IMR-90 (cell line): ENCODE results near the gene SLC24A3. TPM values are rescaled to one million over a fixed set of nuclear protein-coding genes. Genes with fewer than 3 reads are reported as not detected.

ENCODE experiments used
- ATAC-seq: fragments of 200-7000 bp; cut with Tn5 transposase; 2 replicates; pipeline ENCODE4 v1.9.1; 2020; ENCODE audit warnings: low read depth, mild to moderate bottlenecking, moderate library complexity
- BruUV-seq: library from RNA; stranded (reverse); fragments of 400-500 nt; replicated peaks from 2 replicates; lab custom pipeline; 2021; lab: Mats Ljungman, UMichigan
- CTCF ChIA-PET: fragments of 300-600 bp; formaldehyde crosslinking; extraction: SDS; loops from one replicate; lab custom pipeline; 2021; ENCODE audit warnings: antibody characterized with exemption; lab: Yijun Ruan, JAX
- POLR2A ChIA-PET: fragments of 300-600 bp; sonication (Branson Sonifier 250); formaldehyde crosslinking; loops from one replicate; lab custom pipeline; 2022; ENCODE audit warnings: antibody characterized with exemption; ENCODE audit not compliant: unreplicated experiment; lab: Charles Lee
- DNase-seq: peaks from one replicate; pipeline ENCODE4 v3.0.0; 2013
- H2AFZ ChIP-seq: replicated peaks from 2 replicates; pipeline ENCODE3; 2013; ENCODE audit warnings: low read length, mild to moderate bottlenecking; ENCODE audit not compliant: poor library complexity
- H2AK5ac ChIP-seq: 2 replicates; pipeline ENCODE4 v1.6.1; 2013; ENCODE audit warnings: low read depth, low read length, inconsistent platforms
- H2AK9ac ChIP-seq: replicated peaks from 2 replicates; pipeline ENCODE3; 2013; ENCODE audit warnings: mild to moderate bottlenecking, low read depth, low read length, moderate library complexity; ENCODE audit not compliant: poor library complexity
- H2BK120ac ChIP-seq: 2 replicates; pipeline ENCODE4 v1.6.1; 2013; ENCODE audit warnings: low read depth, low read length, inconsistent platforms
- H2BK15ac ChIP-seq: 3 replicates; pipeline ENCODE4 v1.6.1; 2013; ENCODE audit warnings: low read depth, low read length, inconsistent platforms
- H2BK20ac ChIP-seq: 2 replicates; pipeline ENCODE4 v1.6.1; 2013; ENCODE audit warnings: low read depth, mild to moderate bottlenecking, inconsistent platforms, low read length, moderate library complexity
- H2BK5ac ChIP-seq: 2 replicates; pipeline ENCODE4 v1.6.1; 2013; ENCODE audit warnings: mild to moderate bottlenecking, low read depth, low read length, inconsistent platforms; ENCODE audit not compliant: poor library complexity, severe bottlenecking
- H3K14ac ChIP-seq: replicated peaks from 2 replicates; pipeline ENCODE4 v1.6.1; 2013; ENCODE audit warnings: low read depth, low read length, inconsistent platforms
- H3K18ac ChIP-seq: 2 replicates; pipeline ENCODE4 v1.6.1; 2013; ENCODE audit warnings: low read depth, low read length, control low read depth
- H3K23ac ChIP-seq: 2 replicates; pipeline ENCODE4 v1.6.1; 2013; ENCODE audit warnings: low read depth, low read length, inconsistent platforms
- H3K27ac ChIP-seq: 2 replicates; pipeline ENCODE4 v1.5.1; 2013; ENCODE audit warnings: mild to moderate bottlenecking, control low read depth, low read length; ENCODE audit not compliant: insufficient read depth
- H3K27me3 ChIP-seq: 2 replicates; pipeline ENCODE4 v1.6.1; 2013; ENCODE audit warnings: low read length; ENCODE audit not compliant: control insufficient read depth, insufficient read depth
- H3K36me3 ChIP-seq: 2 replicates; pipeline ENCODE4 v1.6.1; 2013; ENCODE audit warnings: low read length, mixed read lengths; ENCODE audit not compliant: control insufficient read depth, insufficient read depth
- H3K4ac ChIP-seq: 2 replicates; pipeline ENCODE4 v1.6.1; 2013; ENCODE audit warnings: low read depth, low read length, inconsistent platforms
- H3K4me1 ChIP-seq: 2 replicates; pipeline ENCODE4 v1.6.1; 2013; ENCODE audit warnings: low read length, mixed read lengths; ENCODE audit not compliant: control insufficient read depth, insufficient read depth
- H3K4me2 ChIP-seq: 2 replicates; pipeline ENCODE4 v1.6.1; 2013; ENCODE audit warnings: low read depth, mild to moderate bottlenecking, control low read depth, low read length, moderate library complexity
- H3K4me3 ChIP-seq: 2 replicates; pipeline ENCODE4 v1.5.1; 2013; ENCODE audit warnings: low read depth, mild to moderate bottlenecking, control low read depth, low read length, moderate library complexity; ENCODE audit not compliant: insufficient read depth
- H3K56ac ChIP-seq: 2 replicates; pipeline ENCODE4 v1.6.1; 2013; ENCODE audit warnings: low read length, inconsistent platforms; ENCODE audit not compliant: insufficient read depth; ENCODE audit errors: extremely low read depth
- H3K79me1 ChIP-seq, 2 experiments: 2 replicates each; pipeline ENCODE4 v1.6.1; 2013; ENCODE audit warnings: low read length in 2 of 2, inconsistent platforms in 1 of 2, low read depth in 1 of 2
- H3K9ac ChIP-seq: 2 replicates; pipeline ENCODE4 v1.6.1; 2013; ENCODE audit warnings: low read depth, low read length, control low read depth
- H3K9me1 ChIP-seq: 2 replicates; pipeline ENCODE4 v1.6.1; 2013; ENCODE audit warnings: low read length, inconsistent platforms; ENCODE audit not compliant: insufficient read depth
- H3K9me3 ChIP-seq: 2 replicates; pipeline ENCODE4 v1.6.1; 2013; ENCODE audit warnings: low read length; ENCODE audit not compliant: control insufficient read depth, insufficient read depth
- H4K20me1 ChIP-seq: 2 replicates; pipeline ENCODE4 v1.6.1; 2013; ENCODE audit warnings: low read length, inconsistent platforms; ENCODE audit not compliant: insufficient read depth
- H4K5ac ChIP-seq: 2 replicates; pipeline ENCODE4 v1.6.1; 2013; ENCODE audit warnings: mild to moderate bottlenecking, low read depth, low read length, control low read depth
- H4K8ac ChIP-seq, 2 experiments: 2 replicates each; pipeline ENCODE4 v1.6.1; 2013; ENCODE audit warnings: low read depth in 2 of 2, low read length in 2 of 2, control low read depth in 1 of 2, inconsistent platforms in 1 of 2
- H4K91ac ChIP-seq: 2 replicates; pipeline ENCODE4 v1.6.1; 2013; ENCODE audit warnings: low read depth, low read length, inconsistent platforms; ENCODE audit not compliant: insufficient read depth
- BHLHE40 ChIP-seq: fragments of 150-350 bp; IDR thresholded peaks from 2 replicates; pipeline ENCODE4 v1.6.1; 2016; ENCODE audit warnings: mild to moderate bottlenecking, low read depth, low read length
- CEBPB ChIP-seq: IDR thresholded peaks from 2 replicates; pipeline ENCODE4 v1.6.1; 2012; ENCODE audit warnings: low read depth, low read length, improper control_type of control experiment
- CHD1 ChIP-seq: IDR thresholded peaks from 2 replicates; pipeline ENCODE4 v1.6.1; 2012; ENCODE audit warnings: low read depth, low read length, improper control_type of control experiment
- ELK1 ChIP-seq: fragments of 150-350 bp; IDR thresholded peaks from 2 replicates; pipeline ENCODE4 v1.6.1; 2016; ENCODE audit warnings: low read depth, mild to moderate bottlenecking, low read length, moderate library complexity, borderline replicate concordance
- FOS ChIP-seq: fragments of 150-350 bp; IDR thresholded peaks from 2 replicates; pipeline ENCODE4 v1.6.1; 2016; ENCODE audit warnings: low read depth, low read length
- MAFK ChIP-seq: IDR thresholded peaks from 2 replicates; pipeline ENCODE4 v1.6.1; 2012; ENCODE audit warnings: low read depth, low read length, improper control_type of control experiment
- MAZ ChIP-seq: IDR thresholded peaks from 2 replicates; pipeline ENCODE4 v1.6.1; 2012; ENCODE audit warnings: low read depth, mild to moderate bottlenecking, low read length, improper control_type of control experiment, moderate library complexity, borderline replicate concordance
- MXI1 ChIP-seq: IDR thresholded peaks from 2 replicates; pipeline ENCODE4 v1.6.1; 2012; ENCODE audit warnings: low read depth, mild to moderate bottlenecking, low read length, moderate library complexity, borderline replicate concordance
- NFE2L2 ChIP-seq: fragments of 150-350 bp; IDR thresholded peaks from 2 replicates; pipeline ENCODE4 v1.6.1; 2016; ENCODE audit warnings: low read depth, mild to moderate bottlenecking, low read length
- POLR2A ChIP-seq: IDR thresholded peaks from 2 replicates; pipeline ENCODE4 v1.6.1; 2012; ENCODE audit warnings: mild to moderate bottlenecking, low read depth, low read length
- RAD21 ChIP-seq: IDR thresholded peaks from 2 replicates; pipeline ENCODE4 v1.6.1; 2012; ENCODE audit warnings: low read length, improper control_type of control experiment
- RCOR1 ChIP-seq: IDR thresholded peaks from 2 replicates; pipeline ENCODE4 v1.6.1; 2012; ENCODE audit warnings: mild to moderate bottlenecking, low read length, improper control_type of control experiment; ENCODE audit not compliant: insufficient replicate concordance
- RFX5 ChIP-seq: IDR thresholded peaks from 2 replicates; pipeline ENCODE4 v1.8.0; 2012; ENCODE audit warnings: low read depth, mild to moderate bottlenecking, low read length, moderate library complexity
- SMC3 ChIP-seq: fragments of 150-350 bp; IDR thresholded peaks from 2 replicates; pipeline ENCODE4 v1.6.1; 2016; ENCODE audit warnings: low read depth, mild to moderate bottlenecking, antibody characterized with exemption, low read length, moderate library complexity
- USF2 ChIP-seq: fragments of 150-350 bp; IDR thresholded peaks from 2 replicates; pipeline ENCODE4 v1.6.1; 2017; ENCODE audit warnings: mild to moderate bottlenecking, antibody characterized with exemption, low read length, low read depth
- WGBS, 2 experiments: methylation state at CpG; one replicate each; pipeline versions ENCODE4 v1.1.5 to v1.1.7; 2013; ENCODE audit warnings: missing lambda C conversion rate in 2 of 2; ENCODE audit not compliant: insufficient read length in 1 of 2; ENCODE audit errors: extremely low coverage in 2 of 2; 5-methylcytosine and 5-hydroxymethylcytosine counted together
- dilution Hi-C: fragments of 300-500 bp; cut with HindIII; formaldehyde crosslinking; loops from one replicate; pipeline ENCODE4 v1.14.3; 2018; ENCODE audit warnings: low sequenced_read_pairs; ENCODE audit not compliant: unreplicated experiment
- in situ Hi-C: fragments of 300-500 bp; cut with MboI; formaldehyde crosslinking; loops from 3 replicates; pipeline ENCODE4 v1.14.3; 2019; ENCODE audit warnings: low sequenced_read_pairs, inconsistent platforms, mixed read lengths
- intact Hi-C: fragments of 100-400 bp; cut with micrococcal nuclease; formaldehyde crosslinking; loops from 2 replicates; pipeline ENCODE4 v1.10.0; 2022
- polyA plus RNA-seq, 3 experiments: library from polyadenylated mRNA; depleted of rRNA; stranded (reverse); fragments of >200 nt; gene quantifications; 2 replicates each; pipeline ENCODE4 v1.2.3, GENCODE V29; 2012; ENCODE audit warnings: low replicate concordance in 1 of 3
- total RNA-seq: library from RNA; depleted of rRNA; stranded (reverse); fragments of >200 nt; gene quantifications from 2 replicates; pipeline ENCODE4 v1.2.3, GENCODE V29; 2012
- TF ChIP-seq, protein P1 (sequence below): conservative IDR thresholded peaks from 2 replicates; pipeline ENCODE4 v1.5.1; 2012; ENCODE audit warnings: mild to moderate bottlenecking, low read depth, low read length, improper control_type of control experiment

The SLC24A3 gene
- total and polyA plus RNA-seq, 2 of the 4 experiments (the other 2 are of a cell fraction) = not detected

GRCh38 chr20:19745584-19745983 is 533.1 kb downstream of the SLC24A3 start:
- Histone ChIP-seq H3K14ac (no peak overlapping the region), H2AK9ac (no peak overlapping the region), H3K18ac (no peak overlapping the region), H3K9me3 (peaks cover 3% of the 10 kb centered on the region), H2BK5ac (no peak overlapping the region), H4K91ac (no peak overlapping the region), H3K27me3 (peaks cover 15% of the 10 kb centered on the region), H3K4me3 (no peak overlapping the region), H4K8ac (no peak overlapping the region), H2BK15ac (no peak overlapping the region), H3K4me1 (no peaks in the 10 kb centered on the region), H3K9ac (no peak overlapping the region), H3K23ac (no peak overlapping the region), H3K79me1 (no peaks in the 10 kb centered on the region), H2BK20ac (no peak overlapping the region), H4K20me1 (no peaks in the 10 kb centered on the region), H3K4me2 (no peak overlapping the region), H3K4ac (no peak overlapping the region), H3K9me1 (no peaks in the 10 kb centered on the region), H2BK120ac (no peak overlapping the region), H3K36me3 (no peaks in the 10 kb centered on the region), H4K5ac (no peak overlapping the region), H3K56ac (no peak overlapping the region), H3K27ac (no peak overlapping the region), H2AK5ac (no peak overlapping the region), H2AFZ (no peak overlapping the region)
- dilution Hi-C loops = no loop called here
- intact Hi-C loops = no loop called here
- ChIA-PET POLR2A (no interaction called here), CTCF (interaction anchor here (1.0 kb wide), 1 partner anchor 46 kb away, joined by 3 read pairs; no protein-coding TSS in a partner anchor)
- no TSS peak for BruUV-seq
- in situ Hi-C loops = no loop called here
- WGBS, 2 experiments = no CpG with 5 or more reads among the region's 1 CpG
- ATAC-seq (no peak), DNase-seq (no peak)
- no peak for TF ChIP-seq RCOR1
- no peak for TF ChIP-seq MAFK
- TF ChIP-seq CEBPB = no peak
- TF ChIP-seq FOS = no peak
- TF ChIP-seq, protein P1, sequence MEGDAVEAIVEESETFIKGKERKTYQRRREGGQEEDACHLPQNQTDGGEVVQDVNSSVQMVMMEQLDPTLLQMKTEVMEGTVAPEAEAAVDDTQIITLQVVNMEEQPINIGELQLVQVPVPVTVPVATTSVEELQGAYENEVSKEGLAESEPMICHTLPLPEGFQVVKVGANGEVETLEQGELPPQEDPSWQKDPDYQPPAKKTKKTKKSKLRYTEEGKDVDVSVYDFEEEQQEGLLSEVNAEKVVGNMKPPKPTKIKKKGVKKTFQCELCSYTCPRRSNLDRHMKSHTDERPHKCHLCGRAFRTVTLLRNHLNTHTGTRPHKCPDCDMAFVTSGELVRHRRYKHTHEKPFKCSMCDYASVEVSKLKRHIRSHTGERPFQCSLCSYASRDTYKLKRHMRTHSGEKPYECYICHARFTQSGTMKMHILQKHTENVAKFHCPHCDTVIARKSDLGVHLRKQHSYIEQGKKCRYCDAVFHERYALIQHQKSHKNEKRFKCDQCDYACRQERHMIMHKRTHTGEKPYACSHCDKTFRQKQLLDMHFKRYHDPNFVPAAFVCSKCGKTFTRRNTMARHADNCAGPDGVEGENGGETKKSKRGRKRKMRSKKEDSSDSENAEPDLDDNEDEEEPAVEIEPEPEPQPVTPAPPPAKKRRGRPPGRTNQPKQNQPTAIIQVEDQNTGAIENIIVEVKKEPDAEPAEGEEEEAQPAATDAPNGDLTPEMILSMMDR = no peak
- no peak for TF ChIP-seq ELK1
- TF ChIP-seq MXI1 = no peak
- no peak for TF ChIP-seq BHLHE40
- no peak for TF ChIP-seq POLR2A
- no peak for TF ChIP-seq CHD1
- TF ChIP-seq USF2 = no peak
- no peak for TF ChIP-seq SMC3
- TF ChIP-seq NFE2L2 = no peak
- no peak for TF ChIP-seq RFX5
- no peak for TF ChIP-seq RAD21
- no peak for TF ChIP-seq MAZ
